ENCODE results near the gene PEAK3. TPM values are rescaled to one million over a fixed set of nuclear protein-coding genes. Genes with fewer than 3 reads are reported as not detected.

Gene PEAK3, protein sequence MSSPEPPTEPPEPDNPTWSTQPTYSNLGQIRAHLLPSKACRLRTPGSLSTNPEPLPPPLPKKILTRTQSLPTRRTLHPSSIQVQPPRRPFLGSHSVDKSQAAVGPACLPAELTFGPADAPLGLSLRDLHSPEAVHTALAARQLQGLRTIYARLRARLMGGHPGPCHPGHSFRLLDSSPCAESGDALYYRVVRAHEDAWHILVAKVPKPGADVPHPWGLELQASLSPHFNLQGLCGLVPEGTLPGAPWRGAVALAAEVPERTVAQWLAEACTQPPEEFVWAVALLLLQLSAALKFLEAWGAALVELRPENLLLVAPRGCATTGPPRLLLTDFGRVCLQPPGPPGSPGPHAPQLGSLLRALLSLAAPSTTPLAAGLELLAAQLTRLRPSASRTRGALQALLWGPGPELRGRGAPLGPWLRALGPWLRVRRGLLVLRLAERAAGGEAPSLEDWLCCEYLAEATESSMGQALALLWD
- 7.5 TPM for total RNA-seq
- long read RNA-seq, transcript PEAK3-201 (4 exons, 2,574 nt) = major isoform, 6 of 10 reads
- long read RNA-seq, partial matches to known transcripts = 1 of 10 reads
- long read RNA-seq, other reads (novel, unspliced or antisense) = 3 of 10 reads

DNA sequence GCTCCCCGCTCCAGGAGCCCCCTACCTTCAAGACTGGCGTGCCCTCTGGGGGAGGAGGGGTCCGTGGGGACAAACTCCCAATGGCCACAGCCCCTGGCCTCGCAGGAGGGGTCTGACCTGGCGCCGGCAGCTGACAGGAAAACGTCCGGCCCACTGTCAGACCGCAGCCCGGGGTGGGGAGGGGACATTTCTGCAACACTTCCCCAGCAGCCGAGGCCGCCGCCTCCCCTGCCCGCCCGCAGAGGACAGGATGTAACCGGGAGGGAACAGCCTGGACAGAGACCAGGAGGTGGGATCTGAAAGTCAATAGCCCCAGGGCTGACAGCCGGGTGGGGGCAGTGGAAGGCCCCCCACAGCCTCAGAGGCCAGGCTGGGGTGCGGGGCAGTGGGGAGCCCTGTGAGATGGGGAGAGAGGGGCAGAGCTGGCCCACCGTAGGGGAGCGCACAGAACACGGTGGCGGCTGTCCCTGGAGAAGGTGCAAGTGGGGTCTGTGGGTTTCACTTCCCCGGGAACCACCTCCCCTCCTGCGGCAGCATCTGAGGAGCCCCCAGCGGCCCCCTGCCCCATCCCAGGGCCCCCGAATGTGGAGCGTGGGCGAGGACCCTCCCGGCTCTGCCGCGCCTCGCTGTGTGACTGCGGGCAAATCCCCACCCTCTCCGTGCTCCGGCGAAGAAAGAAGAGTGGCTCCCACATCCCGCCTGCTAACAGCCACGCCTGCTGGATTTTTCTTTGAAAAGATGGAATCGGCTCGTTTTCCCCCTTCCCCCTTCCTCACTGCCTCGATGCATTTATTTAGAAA lies at the start of gene PEAK3:
TSS of gene PEAK3 (minus strand) at position 114 of the 800 bp plus-strand sequence. CDS start 1,244 bp downstream, outside the sequence.
- intact Hi-C loops (cut with DNase I) = no loop called here
- H3K4me3 ChIP-seq = peak within 1 kb of the TSS; percentile 45

DNA sequence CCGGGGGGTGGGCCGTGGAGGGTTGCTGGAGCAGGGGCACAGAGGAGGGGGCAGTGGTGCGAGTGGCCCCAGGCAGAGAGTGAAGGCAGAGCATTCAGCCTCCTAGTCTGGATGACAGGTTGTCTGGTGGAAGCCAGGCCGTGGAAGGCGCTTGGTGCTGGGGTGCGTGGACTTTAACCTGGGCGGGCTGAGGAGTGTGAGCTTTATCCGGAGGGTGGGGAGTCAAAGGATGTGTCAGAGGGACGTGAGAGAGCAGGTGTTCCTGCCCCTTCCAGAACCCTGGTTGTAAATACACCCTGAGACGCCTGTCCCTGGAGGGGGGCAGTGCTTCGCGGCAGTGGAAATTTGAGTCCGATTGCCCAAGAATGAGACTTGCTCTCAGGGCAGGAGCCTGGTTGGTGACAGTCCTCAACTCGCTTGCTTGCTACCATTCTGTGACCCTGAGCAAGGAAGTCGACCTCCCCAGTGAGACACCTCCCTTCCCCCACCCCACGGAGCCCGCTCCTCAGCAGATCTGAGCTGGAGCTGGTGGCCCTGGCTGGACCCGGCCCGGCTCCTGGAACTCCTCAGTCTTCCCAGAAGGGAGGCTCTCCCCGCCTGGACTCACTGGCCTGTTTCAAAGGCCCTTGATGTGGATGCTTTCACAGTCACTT lies 48.8 kb upstream of the PEAK3 start:
- Histone ChIP-seq H3K4me1 (peaks cover 53% of the 10 kb centered on the region), H3K27me3 (ENCODE audit: low read depth) (no peaks in the 10 kb centered on the region), H3K36me3 (peaks cover 2% of the 10 kb centered on the region), H3K9me3 (no peaks in the 10 kb centered on the region), H3K27ac (no peak overlapping the region), H3K4me3 (no peak overlapping the region)
- TF ChIP-seq, protein P1, sequence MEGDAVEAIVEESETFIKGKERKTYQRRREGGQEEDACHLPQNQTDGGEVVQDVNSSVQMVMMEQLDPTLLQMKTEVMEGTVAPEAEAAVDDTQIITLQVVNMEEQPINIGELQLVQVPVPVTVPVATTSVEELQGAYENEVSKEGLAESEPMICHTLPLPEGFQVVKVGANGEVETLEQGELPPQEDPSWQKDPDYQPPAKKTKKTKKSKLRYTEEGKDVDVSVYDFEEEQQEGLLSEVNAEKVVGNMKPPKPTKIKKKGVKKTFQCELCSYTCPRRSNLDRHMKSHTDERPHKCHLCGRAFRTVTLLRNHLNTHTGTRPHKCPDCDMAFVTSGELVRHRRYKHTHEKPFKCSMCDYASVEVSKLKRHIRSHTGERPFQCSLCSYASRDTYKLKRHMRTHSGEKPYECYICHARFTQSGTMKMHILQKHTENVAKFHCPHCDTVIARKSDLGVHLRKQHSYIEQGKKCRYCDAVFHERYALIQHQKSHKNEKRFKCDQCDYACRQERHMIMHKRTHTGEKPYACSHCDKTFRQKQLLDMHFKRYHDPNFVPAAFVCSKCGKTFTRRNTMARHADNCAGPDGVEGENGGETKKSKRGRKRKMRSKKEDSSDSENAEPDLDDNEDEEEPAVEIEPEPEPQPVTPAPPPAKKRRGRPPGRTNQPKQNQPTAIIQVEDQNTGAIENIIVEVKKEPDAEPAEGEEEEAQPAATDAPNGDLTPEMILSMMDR (IDR thresholded peaks at IDR 0.05) = no peak
- no peak for DNase-seq
- intact Hi-C loops (cut with DNase I) = no loop called here
- no peak for ATAC-seq

More for the DNA sequence above, at the start of gene PEAK3:
- TF ChIP-seq, protein P1 (IDR thresholded peaks at IDR 0.05) = no peak
- H3K27me3 ChIP-seq (ENCODE audit: low read depth) = no peaks in the 10 kb centered on the region
- peaks cover 15% of the 10 kb centered on the region for H3K4me1 ChIP-seq
- ATAC-seq = peak; percentile 86 to 87
- H3K9me3 ChIP-seq = no peaks in the 10 kb centered on the region
- DNase-seq = peak; percentile 91
- H3K36me3 ChIP-seq = peaks cover 2% of the 10 kb centered on the region
- peak within 1 kb of the TSS; percentile 78 for H3K27ac ChIP-seq

DNA sequence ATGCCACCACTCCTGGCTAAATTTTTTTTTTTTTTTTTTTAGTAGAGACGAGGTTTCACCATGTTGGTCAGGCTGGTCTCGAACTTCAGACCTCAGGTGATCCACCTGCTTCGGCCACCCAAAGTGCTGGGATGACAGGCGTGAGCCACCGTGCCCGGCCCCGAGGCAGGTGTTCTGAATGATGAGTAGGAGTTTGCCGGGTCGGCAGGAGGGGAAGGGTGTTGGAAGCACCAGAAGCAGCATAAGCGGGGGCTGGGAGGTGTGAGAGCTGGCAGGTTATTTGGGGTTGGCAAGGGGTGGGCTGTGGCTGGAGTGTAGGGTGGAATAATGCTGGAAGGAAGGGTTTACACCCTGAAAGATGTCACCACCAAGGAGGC lies 48.3 kb upstream of the PEAK3 start:
- H3K4me1 ChIP-seq = peaks cover 53% of the 10 kb centered on the region
- no peak overlapping the region for H3K27ac ChIP-seq
- no peak overlapping the region for H3K4me3 ChIP-seq
- ATAC-seq (no peak), DNase-seq (no peak)
- intact Hi-C loops (cut with DNase I) = no loop called here
- no peaks in the 10 kb centered on the region for H3K9me3 ChIP-seq
- TF ChIP-seq, protein P1 (IDR thresholded peaks at IDR 0.05) = no peak
- peaks cover 6% of the 10 kb centered on the region for H3K36me3 ChIP-seq
- no peaks in the 10 kb centered on the region for H3K27me3 ChIP-seq (ENCODE audit: low read depth)

DNA sequence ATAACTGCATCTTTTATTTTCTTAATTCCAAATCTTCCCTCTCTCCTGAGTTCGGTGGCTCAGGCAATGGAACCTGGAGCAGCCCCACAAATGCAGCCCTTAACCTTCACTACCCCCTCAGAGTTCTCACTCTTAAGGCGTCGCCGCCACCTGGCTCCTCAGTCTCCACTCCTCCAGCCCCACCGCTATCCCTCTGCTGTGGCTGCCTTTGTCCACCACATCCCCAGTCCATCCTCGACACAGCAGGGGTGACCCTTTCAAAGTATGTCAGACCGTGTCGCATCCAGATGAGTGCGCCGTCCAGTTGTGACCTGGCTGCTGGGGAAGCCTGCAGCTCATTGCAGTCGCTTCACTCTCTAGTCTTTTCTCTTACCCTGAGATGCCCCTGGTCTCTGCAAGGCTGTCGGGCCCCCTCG lies 47.5 kb upstream of the PEAK3 start:
- peaks cover 53% of the 10 kb centered on the region for H3K4me1 ChIP-seq

More for the DNA sequence above, 47.5 kb upstream of the PEAK3 start:
- intact Hi-C loops (cut with DNase I) = no loop called here
- H3K27ac ChIP-seq = no peak overlapping the region
- TF ChIP-seq, protein P1 (IDR thresholded peaks at IDR 0.05) = no peak
- ATAC-seq = no peak
- peak overlapping the region; percentile 93 for H3K4me3 ChIP-seq
- no peaks in the 10 kb centered on the region for H3K27me3 ChIP-seq (ENCODE audit: low read depth)
- H3K9me3 ChIP-seq = no peaks in the 10 kb centered on the region
- no peak for DNase-seq
- H3K36me3 ChIP-seq = peaks cover 13% of the 10 kb centered on the region
